HEK293 (cell line): ENCODE data around the gene TMEM238L.

Experiments
- MEIS1 ChIP-seq: sonication (generic); formaldehyde crosslinking; IDR thresholded peaks from 2 replicates; pipeline ENCODE4 v1.8.1; 2022; ENCODE audit warnings: missing genetic modification reagents, mild to moderate bottlenecking, borderline replicate concordance
- ZBTB8A ChIP-seq: fragments of 450-650 bp; formaldehyde crosslinking; IDR thresholded peaks from 2 replicates; pipeline ENCODE4 v1.5.1; 2016; ENCODE audit warnings: missing biosample characterization, missing genetic modification characterization
- ZEB2 ChIP-seq: fragments of 450-650 bp; formaldehyde crosslinking; IDR thresholded peaks from 2 replicates; pipeline ENCODE4 v1.5.1; 2016; ENCODE audit warnings: missing biosample characterization, missing genetic modification characterization
- ZFP3 ChIP-seq: fragments of 450-650 bp; formaldehyde crosslinking; IDR thresholded peaks from 2 replicates; pipeline ENCODE4 v1.5.1; 2016; ENCODE audit warnings: low read depth, missing biosample characterization, missing genetic modification characterization
- ZNF133 ChIP-seq: fragments of 450-650 bp; formaldehyde crosslinking; IDR thresholded peaks from 2 replicates; pipeline ENCODE4 v1.5.1; 2016; ENCODE audit warnings: missing biosample characterization, missing genetic modification characterization
- ZNF274 ChIP-seq, 2 experiments: fragments of 200-500 bp in 1 of 2; fragments of 450-650 bp in 1 of 2; sonication (Bioruptor generic) in 1 of 2; formaldehyde crosslinking in 1 of 2; IDR thresholded peaks; 2 replicates each; pipeline versions ENCODE4 v1.5.1 to v1.6.1; 2014 to 2016; ENCODE audit warnings: borderline replicate concordance in 1 of 2, inconsistent platforms in 1 of 2, low read length in 1 of 2, missing biosample characterization in 1 of 2, missing genetic modification characterization in 1 of 2
- ZNF776 ChIP-seq: fragments of 450-650 bp; formaldehyde crosslinking; IDR thresholded peaks from 2 replicates; pipeline ENCODE4 v1.5.0; 2017; ENCODE audit warnings: missing biosample characterization, missing genetic modification characterization, borderline replicate concordance
- ZSCAN30 ChIP-seq: fragments of 450-650 bp; IDR thresholded peaks from 2 replicates; pipeline ENCODE4 v1.5.1; 2018; ENCODE audit warnings: missing biosample characterization, mild to moderate bottlenecking, missing genetic modification characterization, moderate library complexity
- TF ChIP-seq, protein P1 (sequence below): fragments of 450-650 bp; formaldehyde crosslinking; IDR thresholded peaks from 2 replicates; pipeline ENCODE4 v1.5.1; 2016; ENCODE audit warnings: missing biosample characterization, missing genetic modification characterization
- TF ChIP-seq, protein P2 (sequence below): fragments of 450-650 bp; formaldehyde crosslinking; IDR thresholded peaks from 2 replicates; pipeline ENCODE4 v1.5.1; 2016; ENCODE audit warnings: missing biosample characterization, missing genetic modification characterization

DNA sequence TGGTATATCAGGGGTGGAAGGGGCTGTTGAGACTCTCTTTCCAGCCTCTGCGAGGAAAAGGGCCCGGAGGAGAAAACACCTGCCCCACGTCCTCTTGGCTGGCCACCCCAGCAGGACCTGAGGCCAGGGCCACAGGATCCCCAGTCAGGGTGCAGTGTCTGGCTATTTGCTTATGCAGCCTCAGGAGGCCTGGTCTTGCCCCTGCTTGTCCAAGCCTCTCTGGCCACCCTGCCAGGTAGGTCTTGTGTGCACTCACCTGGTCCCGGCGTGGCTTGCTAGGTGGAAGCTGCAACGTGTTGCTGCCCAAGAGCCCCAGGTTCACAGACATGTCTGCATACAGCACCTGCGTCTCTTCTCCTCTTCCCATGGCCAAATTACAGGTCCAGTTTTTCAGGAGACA lies 549 bp downstream of the TMEM238L start:
- TF ChIP-seq, protein P1, sequence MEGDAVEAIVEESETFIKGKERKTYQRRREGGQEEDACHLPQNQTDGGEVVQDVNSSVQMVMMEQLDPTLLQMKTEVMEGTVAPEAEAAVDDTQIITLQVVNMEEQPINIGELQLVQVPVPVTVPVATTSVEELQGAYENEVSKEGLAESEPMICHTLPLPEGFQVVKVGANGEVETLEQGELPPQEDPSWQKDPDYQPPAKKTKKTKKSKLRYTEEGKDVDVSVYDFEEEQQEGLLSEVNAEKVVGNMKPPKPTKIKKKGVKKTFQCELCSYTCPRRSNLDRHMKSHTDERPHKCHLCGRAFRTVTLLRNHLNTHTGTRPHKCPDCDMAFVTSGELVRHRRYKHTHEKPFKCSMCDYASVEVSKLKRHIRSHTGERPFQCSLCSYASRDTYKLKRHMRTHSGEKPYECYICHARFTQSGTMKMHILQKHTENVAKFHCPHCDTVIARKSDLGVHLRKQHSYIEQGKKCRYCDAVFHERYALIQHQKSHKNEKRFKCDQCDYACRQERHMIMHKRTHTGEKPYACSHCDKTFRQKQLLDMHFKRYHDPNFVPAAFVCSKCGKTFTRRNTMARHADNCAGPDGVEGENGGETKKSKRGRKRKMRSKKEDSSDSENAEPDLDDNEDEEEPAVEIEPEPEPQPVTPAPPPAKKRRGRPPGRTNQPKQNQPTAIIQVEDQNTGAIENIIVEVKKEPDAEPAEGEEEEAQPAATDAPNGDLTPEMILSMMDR (tag by site-specific recombination) = no peak
- TF ChIP-seq ZEB2 (tag by site-specific recombination) (no peak), ZNF776 (no peak), MEIS1 (no peak), ZNF274 (IDR thresholded peaks at IDR 0.05; ENCODE audit: low read length) (no peak), ZNF274 (tag by site-specific recombination; IDR thresholded peaks at IDR 0.05; ENCODE audit: borderline replicate concordance) (no peak), ZBTB8A (tag by site-specific recombination) (no peak), ZNF133 (tag by site-specific recombination) (no peak), ZFP3 (tag by site-specific recombination) (no peak), ZSCAN30 (tag by site-specific recombination) (no peak)
- TF ChIP-seq, protein P2, sequence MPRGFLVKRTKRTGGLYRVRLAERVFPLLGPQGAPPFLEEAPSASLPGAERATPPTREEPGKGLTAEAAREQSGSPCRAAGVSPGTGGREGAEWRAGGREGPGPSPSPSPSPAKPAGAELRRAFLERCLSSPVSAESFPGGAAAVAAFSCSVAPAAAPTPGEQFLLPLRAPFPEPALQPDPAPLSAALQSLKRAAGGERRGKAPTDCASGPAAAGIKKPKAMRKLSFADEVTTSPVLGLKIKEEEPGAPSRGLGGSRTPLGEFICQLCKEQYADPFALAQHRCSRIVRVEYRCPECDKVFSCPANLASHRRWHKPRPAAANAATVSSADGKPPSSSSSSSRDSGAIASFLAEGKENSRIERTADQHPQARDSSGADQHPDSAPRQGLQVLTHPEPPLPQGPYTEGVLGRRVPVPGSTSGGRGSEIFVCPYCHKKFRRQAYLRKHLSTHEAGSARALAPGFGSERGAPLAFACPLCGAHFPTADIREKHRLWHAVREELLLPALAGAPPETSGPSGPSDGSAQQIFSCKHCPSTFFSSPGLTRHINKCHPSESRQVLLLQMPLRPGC (tag by site-specific recombination) = no peak
